Colonic mucosa (tissue), 4 donors: Measurements from ENCODE around the gene MANSC1. TPM values are rescaled to one million over a fixed set of nuclear protein-coding genes. Genes with fewer than 3 reads are reported as not detected.
A peak's percentile ranks its signal among the peaks of the same experiment; 100 is the strongest.
"Not testable (repeated sequence)": the region's sequence is repeated elsewhere in the genome, so short reads cannot be mapped to it uniquely, and the experiment has no call there.

Experiments used
- DNase-seq: peaks from one replicate; pipeline ENCODE4 v3.0.0-alpha.2; 2020
- H3K27ac ChIP-seq: fragments of 200-600 bp; one replicate; pipeline ENCODE4 v1.8.0; 2021
- H3K27me3 ChIP-seq: fragments of 200-600 bp; one replicate; pipeline ENCODE4 v1.8.0; 2021
- H3K36me3 ChIP-seq: fragments of 200-600 bp; one replicate; pipeline ENCODE4 v1.8.0; 2021
- H3K4me1 ChIP-seq: fragments of 200-600 bp; one replicate; pipeline ENCODE4 v1.8.0; 2021; ENCODE audit warnings: mild to moderate bottlenecking
- H3K4me3 ChIP-seq: fragments of 200-600 bp; one replicate; pipeline ENCODE4 v1.8.0; 2021
- H3K9ac ChIP-seq, 2 donors: one replicate each; pipeline ENCODE4 v1.7.0; 2013; ENCODE audit warnings: control low read depth in 2 of 2, low read depth in 2 of 2, low read length in 2 of 2
- H3K9me3 ChIP-seq: fragments of 200-600 bp; one replicate; pipeline ENCODE4 v1.8.0; 2021
- CTCF ChIP-seq: fragments of 200-600 bp; IDR thresholded peaks from one replicate; pipeline ENCODE4 v1.8.0; 2022; ENCODE audit warnings: antibody characterized with exemption, mild to moderate bottlenecking
- intact Hi-C: fragments of 100-400 bp; cut with DNase I; formaldehyde crosslinking; loops from one replicate; pipeline ENCODE4 v1.14.1; 2022
- total RNA-seq, 2 donors: library from RNA; stranded (reverse); fragmentation: NEBNext Ultra II Directional in 1 of 2; extraction: Animal tissue kit (Norgen Biotek cat#: 25700) in 1 of 2; gene quantifications; one replicate each; pipeline ENCODE4 v1.2.1, GENCODE V29; 2021
- donor health status: healthy.
- donor health status: DM: no; HTN: no; CAD: no.
- donor health status: DM: no; HTN: no; CAD: no.

MANSC1 gene
- total RNA-seq, 2 donors from 2014 or later, result 63.6 to 66.0 TPM

GRCh38 chr12:12353807-12354206 lies 3.8 kb upstream of the MANSC1 start:
- intact Hi-C loops, result no loop called here
- no peak for TF ChIP-seq CTCF
- H3K4me3 ChIP-seq, result no peak overlapping the region
- no peaks in the 10 kb centered on the region for H3K4me1 ChIP-seq
- no peaks in the 10 kb centered on the region for H3K36me3 ChIP-seq
- no peak overlapping the region for H3K27ac ChIP-seq
- no peak overlapping the region for H3K9ac ChIP-seq
- H3K27me3 ChIP-seq, result no peaks in the 10 kb centered on the region
- no peak for DNase-seq
- H3K9me3 ChIP-seq, result no peaks in the 10 kb centered on the region

GRCh38 chr12:12353276-12353675 lies 3.2 kb upstream of the MANSC1 start:
- Histone ChIP-seq H3K4me1 (no peaks in the 10 kb centered on the region), H3K36me3 (no peaks in the 10 kb centered on the region), H3K27ac (no peak overlapping the region), H3K9ac (no peak overlapping the region), H3K4me3 (no peak overlapping the region), H3K27me3 (no peaks in the 10 kb centered on the region), H3K9me3 (no peaks in the 10 kb centered on the region)
- no peak for TF ChIP-seq CTCF
- DNase-seq, result no peak
- intact Hi-C loops, result no loop called here

- H3K4me1 ChIP-seq, H3K9me3 ChIP-seq, H3K4me3 ChIP-seq, DNase-seq, H3K27me3 ChIP-seq, H3K9ac ChIP-seq, intact Hi-C loops, H3K36me3 ChIP-seq: not testable (repeated sequence)
- H3K27ac ChIP-seq, result peak overlapping the region; percentile 88
These were observed 1.6 kb upstream of the MANSC1 start for GRCh38 chr12:12351468-12352185.

GRCh38 chr12:12350868-12351463 lies 924 bp upstream of the MANSC1 start:
- peak overlapping the region; percentile 88 for H3K27ac ChIP-seq
- no peaks in the 10 kb centered on the region for H3K27me3 ChIP-seq
- DNase-seq, result peak; percentile 60
- TF ChIP-seq CTCF, result no peak
- no peaks in the 10 kb centered on the region for H3K9me3 ChIP-seq
- peak overlapping the region in 1 of 2 donors; percentile 94 for H3K9ac ChIP-seq
- H3K4me1 ChIP-seq, result no peaks in the 10 kb centered on the region
- no peaks in the 10 kb centered on the region for H3K36me3 ChIP-seq
- peak overlapping the region; percentile 60 for H3K4me3 ChIP-seq
- intact Hi-C loops, result no loop called here

GRCh38 chr12:12338527-12339168 lies 11.4 kb downstream of the MANSC1 start:
- intact Hi-C loops, result loop anchor here (10.0 kb wide), 1 partner anchor 754 kb away; no protein-coding TSS in a partner anchor
- no peaks in the 10 kb centered on the region for H3K9me3 ChIP-seq
- no peaks in the 10 kb centered on the region for H3K27me3 ChIP-seq
- peaks cover 5% of the 10 kb centered on the region for H3K4me1 ChIP-seq
- no peak overlapping the region for H3K4me3 ChIP-seq
- H3K27ac ChIP-seq, result no peak overlapping the region
- TF ChIP-seq CTCF, result no peak
- H3K9ac ChIP-seq, result no peak overlapping the region
- H3K36me3 ChIP-seq, result no peaks in the 10 kb centered on the region
- DNase-seq, result no peak

GRCh38 chr12:12336511-12336910 lies 13.5 kb downstream of the MANSC1 start:
- H3K27me3 ChIP-seq, result no peaks in the 10 kb centered on the region
- no peak overlapping the region for H3K4me3 ChIP-seq
- no peaks in the 10 kb centered on the region for H3K36me3 ChIP-seq
- H3K9ac ChIP-seq, result no peak overlapping the region
- intact Hi-C loops, result loop anchor here (10.0 kb wide), 1 partner anchor 752 kb away; no protein-coding TSS in a partner anchor
- TF ChIP-seq CTCF, result no peak
- no peak for DNase-seq
- no peak overlapping the region for H3K27ac ChIP-seq
- H3K9me3 ChIP-seq, result no peaks in the 10 kb centered on the region
- H3K4me1 ChIP-seq, result peaks cover 9% of the 10 kb centered on the region
